Endothelial cell of umbilical vein (primary cell): ENCODE measurements around the gene ORAI3. TPM values are rescaled to one million over a fixed set of nuclear protein-coding genes. Genes with fewer than 3 reads are reported as not detected.

Source experiments
- BruUV-seq: library from RNA; stranded (reverse); fragments of 400-500 nt; replicated peaks from 2 replicates; lab custom pipeline; 2021; lab: Mats Ljungman, UMichigan
- CTCF ChIA-PET: fragments of 300-600, 350-600 bp; sonication (Branson Sonifier 250); formaldehyde crosslinking; loops from one replicate; lab custom pipeline; 2021; ENCODE audit warnings: antibody characterized with exemption, inconsistent platforms; lab: Charles Lee
- POLR2A ChIA-PET: fragments of 300-600, 350-600 bp; sonication (Branson Sonifier 250); formaldehyde crosslinking; loops from one replicate; lab custom pipeline; 2021; ENCODE audit warnings: antibody characterized with exemption, inconsistent platforms; lab: Charles Lee
- DNase-seq: peaks from one replicate; pipeline ENCODE4 v3.0.0-alpha.2; 2011; ENCODE audit warnings: low read depth, low spot score
- FAIRE-seq: peaks from 2 replicates; lab custom pipeline; 2011; peaks lifted over from hg19 to GRCh38; lab: Jason Lieb, UNC
- H2AFZ ChIP-seq: 2 replicates; pipeline ENCODE4 v1.6.0; 2012; ENCODE audit warnings: low read depth, low read length, control low read depth, inconsistent platforms
- H3K27ac ChIP-seq: 2 replicates; pipeline ENCODE4 v1.5.1; 2011; ENCODE audit warnings: low read depth, mild to moderate bottlenecking, control low read depth, low read length, moderate library complexity; ENCODE audit not compliant: insufficient read depth
- H3K27me3 ChIP-seq, 2 experiments: 2 replicates each; pipeline versions ENCODE4 v1.6.0 to v1.6.1; 2011; ENCODE audit warnings: low read length in 2 of 2, mixed read lengths in 1 of 2; ENCODE audit not compliant: control insufficient read depth in 2 of 2, insufficient read depth in 2 of 2
- H3K36me3 ChIP-seq, 2 experiments: 2 replicates in 1 of 2; 3 replicates in 1 of 2; pipeline ENCODE4 v1.5.1; 2011; ENCODE audit warnings: low read length in 2 of 2, mild to moderate bottlenecking in 1 of 2, moderate library complexity in 1 of 2; ENCODE audit not compliant: control insufficient read depth in 2 of 2, insufficient read depth in 2 of 2; ENCODE audit errors: extremely low read depth in 1 of 2
- H3K4me1 ChIP-seq: 3 replicates; pipeline ENCODE4 v1.5.1; 2011; ENCODE audit warnings: mild to moderate bottlenecking, low read length; ENCODE audit not compliant: control insufficient read depth, insufficient read depth; ENCODE audit errors: extremely low read depth
- H3K4me2 ChIP-seq: 2 replicates; pipeline ENCODE4 v1.6.1; 2011; ENCODE audit warnings: low read length, control low read depth, mixed read lengths; ENCODE audit not compliant: insufficient read depth
- H3K4me3 ChIP-seq, 3 experiments: fragments of 200-600 bp in 1 of 3; sonication (generic), shearing (Covaris generic) in 1 of 3; replicated peaks in 1 of 3; 2 replicates each; pipeline ENCODE4 v1.5.1; 2011 to 2016; ENCODE audit warnings: control low read depth in 3 of 3, low read length in 3 of 3, mild to moderate bottlenecking in 2 of 3, inconsistent platforms in 1 of 3, low read depth in 1 of 3, moderate library complexity in 1 of 3; ENCODE audit not compliant: insufficient read depth in 1 of 3
- H3K79me2 ChIP-seq: 2 replicates; pipeline ENCODE4 v1.6.0; 2012; ENCODE audit warnings: low read length, inconsistent platforms; ENCODE audit not compliant: control insufficient read depth, insufficient read depth
- H3K9ac ChIP-seq: replicated peaks from 2 replicates; pipeline ENCODE3; 2011; ENCODE audit warnings: low read length, control low read depth; ENCODE audit not compliant: insufficient read depth; ENCODE audit errors: extremely low read depth
- H3K9me1 ChIP-seq: replicated peaks from 3 replicates; pipeline ENCODE4 v1.6.0; 2011; ENCODE audit warnings: mild to moderate bottlenecking, low read length; ENCODE audit not compliant: control insufficient read depth, insufficient read depth; ENCODE audit errors: extremely low read depth
- H3K9me3 ChIP-seq: replicated peaks from 2 replicates; pipeline ENCODE4 v1.5.1; 2012; ENCODE audit warnings: low read length, inconsistent platforms; ENCODE audit not compliant: control insufficient read depth, insufficient read depth
- H4K20me1 ChIP-seq: replicated peaks from 2 replicates; pipeline ENCODE3; 2011; ENCODE audit warnings: mild to moderate bottlenecking, low read length; ENCODE audit not compliant: control insufficient read depth, insufficient read depth; ENCODE audit errors: extremely low read depth
- CTCF ChIP-seq, 2 donors: IDR thresholded peaks; 1 replicate in 1 of 2; 2 replicates in 1 of 2; pipeline ENCODE4 v1.5.1; 2011; ENCODE audit warnings: low read length in 2 of 2, mild to moderate bottlenecking in 2 of 2, moderate library complexity in 2 of 2, control low read depth in 1 of 2, inconsistent platforms in 1 of 2, low read depth in 1 of 2; ENCODE audit not compliant: insufficient read depth in 1 of 2; ENCODE audit errors: extremely low read depth in 1 of 2
- EZH2 ChIP-seq: IDR thresholded peaks from 2 replicates; pipeline ENCODE4 v1.6.1; 2012; ENCODE audit warnings: borderline replicate concordance, low read depth, mild to moderate bottlenecking, moderate library complexity, low read length, inconsistent platforms; ENCODE audit not compliant: severe bottlenecking
- FOS ChIP-seq: IDR thresholded peaks from 2 replicates; pipeline ENCODE4 v1.6.1; 2011; ENCODE audit warnings: mild to moderate bottlenecking, low read length, moderate library complexity, borderline replicate concordance; ENCODE audit not compliant: insufficient read depth
- GATA2 ChIP-seq: IDR thresholded peaks from 2 replicates; pipeline ENCODE4 v1.7.0; 2011; ENCODE audit warnings: low read depth, mild to moderate bottlenecking, moderate library complexity, mixed read lengths, low read length; ENCODE audit not compliant: insufficient read length, insufficient read depth
- JUN ChIP-seq: IDR thresholded peaks from 2 replicates; pipeline ENCODE4 v1.6.1; 2011; ENCODE audit warnings: borderline replicate concordance, low read depth; ENCODE audit not compliant: insufficient read length, insufficient read depth
- MAX ChIP-seq: IDR thresholded peaks from 2 replicates; pipeline ENCODE4 v1.6.1; 2011; ENCODE audit not compliant: insufficient read depth, insufficient read length
- MYC ChIP-seq: IDR thresholded peaks from one replicate; pipeline ENCODE4 v1.6.1; 2011; ENCODE audit warnings: mild to moderate bottlenecking, low read depth, low read length
- POLR2A ChIP-seq: IDR thresholded peaks from 2 replicates; pipeline ENCODE4 v1.6.1; 2012; ENCODE audit warnings: low read depth, mild to moderate bottlenecking, control low read depth, low read length
- POLR2AphosphoS5 ChIP-seq: IDR thresholded peaks from 2 replicates; pipeline ENCODE4 v1.6.1; 2012; ENCODE audit warnings: low read depth, mild to moderate bottlenecking, control low read depth, low read length, moderate library complexity; ENCODE audit not compliant: insufficient read depth
- dilution Hi-C: fragments of 300-500 bp; cut with MboI; formaldehyde crosslinking; loops from one replicate; pipeline ENCODE4 v1.15.0; 2019; ENCODE audit warnings: low sequenced_read_pairs; ENCODE audit not compliant: extremely low pct_ligation_motif_present
- intact Hi-C: fragments of 100-400 bp; cut with micrococcal nuclease; formaldehyde crosslinking; loops from one replicate; pipeline ENCODE4 v1.10.0; 2022
- polyA plus RNA-seq, 4 experiments: library from polyadenylated mRNA; depleted of rRNA in 3 of 4; stranded (reverse) in 3 of 4; unstranded in 1 of 4; fragments of >200 nt; gene quantifications; 2 replicates each; pipeline versions ENCODE4 v1.2.1 to v1.2.3, GENCODE V29; 2011 to 2012; ENCODE audit warnings: missing spikeins in 1 of 4
- total RNA-seq: library from RNA; stranded (reverse); gene quantifications from 2 replicates; pipeline ENCODE4 v1.2.3, GENCODE V29; 2021

The ORAI3 gene
- total and polyA plus RNA-seq, 2 donors (not counting 3 experiments of a cell fraction or from before 2014, with no cell fraction given): 17.6 to 25.4 TPM

DNA sequence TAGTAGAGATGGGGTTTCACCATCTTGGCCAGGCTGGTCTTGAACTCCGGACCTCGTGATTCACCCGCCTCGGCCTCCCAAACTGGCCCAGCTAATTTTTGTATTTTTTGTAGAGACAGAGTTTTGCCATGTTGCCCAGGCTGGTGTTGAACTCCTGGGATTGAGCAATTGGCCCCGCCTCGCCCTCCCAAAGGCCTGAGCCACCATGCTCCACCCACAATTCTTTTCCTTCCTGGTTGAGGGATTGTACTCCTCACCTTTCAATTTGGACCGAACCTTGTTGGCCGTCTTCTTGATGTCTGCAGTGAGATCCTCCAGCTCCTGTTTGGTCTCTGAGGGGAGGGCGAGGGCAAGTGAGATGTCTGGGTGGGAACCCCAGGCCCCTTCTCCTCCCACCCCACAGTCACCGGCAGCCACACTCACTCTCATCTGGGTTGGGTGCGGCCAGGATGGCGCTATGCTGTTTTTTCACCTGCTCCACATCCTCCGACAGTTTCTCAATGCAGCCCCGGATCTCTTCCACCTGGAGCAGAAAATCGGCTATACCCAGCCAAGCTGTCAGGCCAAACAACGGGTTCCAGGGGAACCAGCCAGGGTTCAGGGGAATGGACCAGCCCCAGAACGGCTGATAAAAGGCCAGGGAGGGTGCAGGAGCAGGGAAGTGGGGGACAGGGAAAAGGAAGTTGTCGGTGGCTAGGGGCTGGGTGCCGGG, 52.0 kb downstream of the ORAI3 start:
- Histone ChIP-seq H3K9ac (no peak overlapping the region), H3K4me3 (no peak overlapping the region), H3K27ac (no peak overlapping the region), H4K20me1 (no peaks in the 10 kb centered on the region), H3K9me3 (no peaks in the 10 kb centered on the region), H3K79me2 (no peaks in the 10 kb centered on the region), H3K4me2 (no peak overlapping the region), H3K36me3 (no peaks in the 10 kb centered on the region), H3K27me3 (peaks cover 0 to under 1% of the 10 kb centered on the region in 2 experiments), H3K4me1 (no peaks in the 10 kb centered on the region), H3K9me1 (no peaks in the 10 kb centered on the region), H2AFZ (no peak overlapping the region)
- no peak for FAIRE-seq
- ChIA-PET POLR2A (no interaction called here), CTCF (no interaction called here)
- dilution Hi-C loops: no loop called here
- intact Hi-C loops: no loop called here
- TF ChIP-seq CTCF (IDR thresholded peaks at IDR 0.05; ENCODE audit: extremely low read depth in 1 of 2, insufficient read depth in 1 of 2, low read depth in 1 of 2, low read length in 2 of 2) (no peak), POLR2A (no peak), FOS (no peak), MYC (no peak), POLR2AphosphoS5 (no peak), GATA2 (no peak), MAX (no peak), JUN (no peak), EZH2 (no peak)
- no peak for DNase-seq
- no TSS peak for BruUV-seq
